ENCODE results near the gene EIF4G3.
"Not testable (repeated sequence)": the region's sequence is repeated elsewhere in the genome, so short reads cannot be mapped to it uniquely, and the experiment has no call there.

The EIF4G3 gene

GRCh38 chr1:21143138-21143537, 33.6 kb downstream of the EIF4G3 start:
- TF ChIP-seq, protein P1, sequence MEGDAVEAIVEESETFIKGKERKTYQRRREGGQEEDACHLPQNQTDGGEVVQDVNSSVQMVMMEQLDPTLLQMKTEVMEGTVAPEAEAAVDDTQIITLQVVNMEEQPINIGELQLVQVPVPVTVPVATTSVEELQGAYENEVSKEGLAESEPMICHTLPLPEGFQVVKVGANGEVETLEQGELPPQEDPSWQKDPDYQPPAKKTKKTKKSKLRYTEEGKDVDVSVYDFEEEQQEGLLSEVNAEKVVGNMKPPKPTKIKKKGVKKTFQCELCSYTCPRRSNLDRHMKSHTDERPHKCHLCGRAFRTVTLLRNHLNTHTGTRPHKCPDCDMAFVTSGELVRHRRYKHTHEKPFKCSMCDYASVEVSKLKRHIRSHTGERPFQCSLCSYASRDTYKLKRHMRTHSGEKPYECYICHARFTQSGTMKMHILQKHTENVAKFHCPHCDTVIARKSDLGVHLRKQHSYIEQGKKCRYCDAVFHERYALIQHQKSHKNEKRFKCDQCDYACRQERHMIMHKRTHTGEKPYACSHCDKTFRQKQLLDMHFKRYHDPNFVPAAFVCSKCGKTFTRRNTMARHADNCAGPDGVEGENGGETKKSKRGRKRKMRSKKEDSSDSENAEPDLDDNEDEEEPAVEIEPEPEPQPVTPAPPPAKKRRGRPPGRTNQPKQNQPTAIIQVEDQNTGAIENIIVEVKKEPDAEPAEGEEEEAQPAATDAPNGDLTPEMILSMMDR (IDR thresholded peaks at IDR 0.05; ENCODE audit: low read depth, low read length) = no peak
- H3K4me3 ChIP-seq (ENCODE audit: low read depth, low read length) = no peak overlapping the region
- H3K9me3 ChIP-seq (ENCODE audit: severe bottlenecking) = no peaks in the 10 kb centered on the region
- no peak for DNase-seq
- H3K36me3 ChIP-seq = peaks cover 5% of the 10 kb centered on the region
- no peaks in the 10 kb centered on the region for H3K27me3 ChIP-seq (ENCODE audit: insufficient read depth, low read depth, severe bottlenecking)
- no peak overlapping the region for H3K27ac ChIP-seq

GRCh38 chr1:21141030-21141429, 35.7 kb downstream of the EIF4G3 start:
- Histone ChIP-seq H3K27me3 (ENCODE audit: insufficient read depth, low read depth, severe bottlenecking) (no peaks in the 10 kb centered on the region), H3K27ac (no peak overlapping the region), H3K36me3 (peaks cover 3% of the 10 kb centered on the region; the same call in 1 of the 2 replicates), H3K9me3 (ENCODE audit: severe bottlenecking) (no peaks in the 10 kb centered on the region), H3K4me3 (ENCODE audit: low read depth, low read length) (no peak overlapping the region)
- no peak for DNase-seq
- TF ChIP-seq, protein P1 (IDR thresholded peaks at IDR 0.05; ENCODE audit: low read depth, low read length) = no peak

DNA sequence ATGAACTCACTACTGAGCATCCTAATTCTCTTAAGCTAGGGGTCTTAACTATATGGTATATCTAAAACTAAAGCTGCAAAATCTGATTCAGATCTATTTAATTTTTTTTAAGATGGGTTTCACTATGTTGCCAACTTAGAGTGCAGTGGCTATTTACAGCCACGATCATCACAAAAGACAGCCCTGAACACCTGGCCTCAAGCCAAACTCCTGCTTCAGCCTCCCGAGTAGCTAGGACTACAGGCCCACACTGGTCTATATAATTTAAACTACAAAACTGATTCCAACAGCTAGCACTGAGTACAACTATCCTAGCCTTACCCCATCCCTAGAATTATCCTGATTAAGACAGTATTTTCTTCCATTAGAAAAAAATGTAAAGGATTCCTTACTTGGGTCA, 37.1 kb downstream of the EIF4G3 start:
- H3K9me3 ChIP-seq (ENCODE audit: severe bottlenecking) = no peaks in the 10 kb centered on the region
- H3K36me3 ChIP-seq = peaks cover 5% of the 10 kb centered on the region
- no peaks in the 10 kb centered on the region for H3K27me3 ChIP-seq (ENCODE audit: insufficient read depth, low read depth, severe bottlenecking)
- DNase-seq = no peak
- TF ChIP-seq, protein P1 (IDR thresholded peaks at IDR 0.05; ENCODE audit: low read depth, low read length) = no peak
- no peak overlapping the region for H3K27ac ChIP-seq
- no peak overlapping the region for H3K4me3 ChIP-seq (ENCODE audit: low read depth, low read length)

- H3K9me3 ChIP-seq (ENCODE audit: severe bottlenecking); DNase-seq; H3K27ac ChIP-seq; H3K4me3 ChIP-seq (ENCODE audit: low read depth, low read length); H3K27me3 ChIP-seq (ENCODE audit: insufficient read depth, low read depth, severe bottlenecking); H3K36me3 ChIP-seq: not testable (repeated sequence)
Observed at GRCh38 chr1:21136344-21136743, 40.4 kb downstream of the EIF4G3 start.

- peaks cover 6% of the 10 kb centered on the region for H3K36me3 ChIP-seq
- no peak overlapping the region for H3K4me3 ChIP-seq (ENCODE audit: low read depth, low read length)
- no peak overlapping the region for H3K27ac ChIP-seq
- TF ChIP-seq, protein P1 (IDR thresholded peaks at IDR 0.05; ENCODE audit: low read depth, low read length) = no peak
- no peaks in the 10 kb centered on the region for H3K9me3 ChIP-seq (ENCODE audit: severe bottlenecking)
- DNase-seq = no peak
- H3K27me3 ChIP-seq (ENCODE audit: insufficient read depth, low read depth, severe bottlenecking) = no peaks in the 10 kb centered on the region
Observed at GRCh38 chr1:21131200-21131599, 45.5 kb downstream of the EIF4G3 start.

DNA sequence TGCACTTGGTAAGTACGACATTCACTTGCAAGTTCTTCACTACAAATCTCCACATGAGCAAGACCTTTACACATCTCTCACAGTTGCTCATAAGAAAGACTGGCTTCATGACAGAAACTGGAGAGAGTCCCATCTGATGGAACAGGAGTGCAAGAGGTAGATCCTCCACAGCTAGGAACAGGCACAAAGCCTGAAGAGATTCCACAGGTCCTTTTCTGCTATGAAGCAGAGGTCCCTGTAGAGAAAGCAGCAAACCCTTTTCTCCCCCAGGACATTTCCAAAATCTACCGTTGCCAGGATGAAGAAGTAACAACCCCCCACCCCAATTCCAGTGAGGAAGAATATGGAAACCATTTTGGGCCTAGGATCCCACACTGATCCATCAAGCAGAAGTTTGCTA, 47.3 kb downstream of the EIF4G3 start:
- Histone ChIP-seq H3K27ac (no peak overlapping the region), H3K27me3 (ENCODE audit: insufficient read depth, low read depth, severe bottlenecking) (no peaks in the 10 kb centered on the region), H3K9me3 (ENCODE audit: severe bottlenecking) (no peaks in the 10 kb centered on the region), H3K4me3 (ENCODE audit: low read depth, low read length) (no peak overlapping the region), H3K36me3 (peaks cover 4% of the 10 kb centered on the region; the same call in 1 of the 2 replicates)
- DNase-seq = no peak
- TF ChIP-seq, protein P1 (IDR thresholded peaks at IDR 0.05; ENCODE audit: low read depth, low read length) = no peak
